HG02678 (cell line): Measurements from ENCODE around the gene QSOX2.
"Not testable (repeated sequence)": the region's sequence is repeated elsewhere in the genome, so short reads cannot be mapped to it uniquely, and the experiment has no call there.

Source experiments
- ATAC-seq: cut with Tn5 transposase; IDR thresholded peaks from one replicate; pipeline ENCODE4 v1.9.1; 2021; ENCODE audit warnings: mild to moderate bottlenecking, moderate library complexity; ENCODE audit not compliant: unreplicated experiment

The QSOX2 gene

GRCh38 chr9:136267261-136268111 lies 21.9 kb upstream of the QSOX2 start:
- peak; percentile 69 for ATAC-seq

- not testable (repeated sequence) for ATAC-seq
These were observed 21.0 kb upstream of the QSOX2 start for GRCh38 chr9:136266641-136267040.

- no peak for ATAC-seq
These were observed 20.1 kb upstream of the QSOX2 start for GRCh38 chr9:136265561-136266355.

GRCh38 chr9:136264441-136265405 lies 19.1 kb upstream of the QSOX2 start:
- no peak for ATAC-seq

GRCh38 chr9:136264031-136264430 lies 18.4 kb upstream of the QSOX2 start:
- ATAC-seq: no peak

- ATAC-seq: no peak
These were observed 17.1 kb upstream of the QSOX2 start for GRCh38 chr9:136262671-136263178.

GRCh38 chr9:136261686-136262430 lies 16.2 kb upstream of the QSOX2 start:
- no peak for ATAC-seq

GRCh38 chr9:136260936-136261472 lies 15.4 kb upstream of the QSOX2 start:
- no peak for ATAC-seq

- no peak for ATAC-seq
These were observed 14.9 kb upstream of the QSOX2 start for GRCh38 chr9:136260521-136260920.

- ATAC-seq: no peak
These were observed 14.2 kb upstream of the QSOX2 start for GRCh38 chr9:136259836-136260235.

- ATAC-seq: no peak
These were observed 13.9 kb upstream of the QSOX2 start for GRCh38 chr9:136259517-136259813.

- ATAC-seq: no peak
These were observed 13.3 kb upstream of the QSOX2 start for GRCh38 chr9:136258786-136259516.

GRCh38 chr9:136258299-136258625 lies 12.7 kb upstream of the QSOX2 start:
- ATAC-seq: no peak

GRCh38 chr9:136257381-136258298 lies 12.0 kb upstream of the QSOX2 start:
- no peak for ATAC-seq

GRCh38 chr9:136255896-136256890 lies 10.6 kb upstream of the QSOX2 start:
- ATAC-seq: no peak

GRCh38 chr9:136255166-136255538 lies 9.5 kb upstream of the QSOX2 start:
- no peak for ATAC-seq
